IMR-90 (cell line): ENCODE measurements around the gene PDZD2.

Experiments used
- CTCF ChIP-seq: conservative IDR thresholded peaks from 2 replicates; pipeline ENCODE4 v1.5.1; 2012; ENCODE audit warnings: mild to moderate bottlenecking, low read depth, low read length, improper control_type of control experiment
- ELK1 ChIP-seq: fragments of 150-350 bp; IDR thresholded peaks from 2 replicates; pipeline ENCODE4 v1.6.1; 2016; ENCODE audit warnings: low read depth, mild to moderate bottlenecking, low read length, moderate library complexity, borderline replicate concordance
- FOS ChIP-seq: fragments of 150-350 bp; IDR thresholded peaks from 2 replicates; pipeline ENCODE4 v1.6.1; 2016; ENCODE audit warnings: low read depth, low read length
- POLR2A ChIP-seq: IDR thresholded peaks from 2 replicates; pipeline ENCODE4 v1.6.1; 2012; ENCODE audit warnings: mild to moderate bottlenecking, low read depth, low read length
- RAD21 ChIP-seq: IDR thresholded peaks from 2 replicates; pipeline ENCODE4 v1.6.1; 2012; ENCODE audit warnings: low read length, improper control_type of control experiment
- SMC3 ChIP-seq: fragments of 150-350 bp; IDR thresholded peaks from 2 replicates; pipeline ENCODE4 v1.6.1; 2016; ENCODE audit warnings: low read depth, mild to moderate bottlenecking, antibody characterized with exemption, low read length, moderate library complexity

- TF ChIP-seq CTCF: no peak
- TF ChIP-seq FOS: no peak
- no peak for TF ChIP-seq ELK1
- TF ChIP-seq SMC3: no peak
- no peak for TF ChIP-seq RAD21
- TF ChIP-seq POLR2A: no peak
These were observed 188.9 kb downstream of the PDZD2 start for GRCh38 chr5:31827867-31828266.
